T-helper 1 cell treated with Interleukin-12 subunit alpha and Interleukin-12 subunit beta and Interleukin-4 antibody, amounts not matched to agents 30 ng/mL and 1 ng/mL, for 36 hours (primary cell): Measurements from ENCODE around the gene IGF1. TPM values are rescaled to one million over a fixed set of nuclear protein-coding genes. Genes with fewer than 3 reads are reported as not detected.

Experiments used
- intact Hi-C: fragments of 100-400 bp; cut with micrococcal nuclease; formaldehyde crosslinking; loops from one replicate; pipeline ENCODE4 v1.15.1; 2024
- total RNA-seq: library from RNA; stranded (reverse); gene quantifications from 2 replicates; pipeline ENCODE4 v1.2.3, GENCODE V29; 2022

The IGF1 gene
- 0.46 and 0.59 TPM in 2 replicates for total RNA-seq

DNA sequence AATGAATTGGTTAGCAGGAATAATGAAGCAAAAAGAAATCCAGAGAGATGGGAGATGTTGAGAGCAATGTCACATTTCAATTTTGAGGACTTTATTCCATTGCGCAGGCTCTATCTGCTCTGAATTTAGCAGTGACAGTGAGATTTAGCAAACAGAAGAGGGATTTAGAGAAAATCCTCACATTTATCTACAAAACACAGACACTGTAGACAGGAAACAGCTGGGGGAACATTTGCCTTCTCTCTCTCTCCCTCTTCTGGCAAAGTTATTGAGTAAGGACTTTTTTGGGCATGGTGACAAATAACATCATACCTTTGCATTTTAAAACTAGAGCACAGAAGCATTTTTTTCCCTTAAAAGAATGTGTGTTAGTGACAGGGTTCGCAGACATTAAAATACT is at the start of gene IGF1:
TSS of gene IGF1 (minus strand) at position 158 of the 400 bp plus-strand sequence. CDS start 182 bp downstream, outside the sequence.
- intact Hi-C loops, result loop anchor here (5.0 kb wide), 1 partner anchor 1073 kb away; the partner anchor contains the start of gene ARL1

DNA sequence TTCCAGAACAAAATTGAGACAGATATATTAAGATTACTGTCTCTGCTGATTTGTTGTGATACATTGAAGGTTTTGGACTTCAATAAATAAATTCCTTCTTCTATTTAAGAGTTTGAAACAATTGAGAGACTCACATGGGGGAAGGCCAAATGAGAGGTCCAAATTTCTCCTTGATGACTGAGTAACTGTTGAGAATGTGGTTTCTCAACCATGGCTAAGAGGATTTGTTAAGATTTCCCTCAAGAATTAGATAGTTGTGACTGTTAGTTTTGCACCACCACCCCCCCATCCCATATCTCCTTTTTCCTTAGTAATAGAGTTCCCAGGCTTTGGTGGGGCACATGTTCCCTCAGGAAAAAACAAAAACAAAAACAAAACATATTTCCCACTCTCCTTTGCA is 47.7 kb upstream of the IGF1 start:
- intact Hi-C loops, result no loop called here

DNA sequence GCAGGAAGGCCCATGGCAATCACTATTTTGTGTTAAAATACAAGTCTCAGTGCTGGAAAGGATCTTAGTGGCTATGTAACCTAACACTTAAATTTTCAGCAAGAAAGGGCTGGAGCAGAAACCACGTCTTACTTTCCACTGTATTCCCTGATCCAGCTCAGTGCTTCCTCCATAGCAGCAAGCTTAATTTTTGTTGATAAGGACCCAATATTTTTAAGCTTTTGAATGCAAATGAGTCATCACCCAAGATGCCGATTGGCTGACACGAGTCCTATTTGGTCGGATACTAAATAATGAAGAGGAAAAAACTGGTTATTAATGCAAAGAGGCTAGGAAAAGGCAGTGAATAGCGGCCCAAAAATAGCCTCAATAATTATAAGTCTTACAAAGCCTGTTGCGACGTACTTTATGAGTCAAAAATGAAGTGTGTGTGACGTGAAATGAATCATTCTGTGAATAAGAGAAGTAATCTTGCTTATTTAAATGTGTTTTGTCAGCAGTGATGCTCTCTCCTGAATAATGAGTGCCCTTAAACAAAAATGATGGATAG is 46.9 kb upstream of the IGF1 start:
- intact Hi-C loops, result no loop called here

DNA sequence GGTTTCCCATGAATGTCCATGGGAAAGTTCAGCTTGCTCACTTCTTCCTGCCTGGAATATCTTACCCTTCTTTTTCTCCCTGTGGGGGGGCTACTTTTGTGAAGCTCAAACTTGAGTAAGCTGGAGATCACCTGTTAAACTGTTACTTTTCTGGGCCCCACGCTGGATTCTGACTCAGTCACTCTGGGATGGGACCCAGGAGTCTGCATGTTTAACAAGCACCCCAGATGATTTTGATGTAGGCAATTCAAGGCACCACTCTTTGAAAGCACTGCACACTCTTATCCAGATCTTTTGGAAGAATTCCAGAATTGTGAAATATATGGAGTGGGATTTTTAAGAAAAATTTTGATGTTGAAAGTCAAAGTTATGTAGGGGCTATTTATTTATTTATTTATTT is 46.3 kb upstream of the IGF1 start:
- intact Hi-C loops, result no loop called here

DNA sequence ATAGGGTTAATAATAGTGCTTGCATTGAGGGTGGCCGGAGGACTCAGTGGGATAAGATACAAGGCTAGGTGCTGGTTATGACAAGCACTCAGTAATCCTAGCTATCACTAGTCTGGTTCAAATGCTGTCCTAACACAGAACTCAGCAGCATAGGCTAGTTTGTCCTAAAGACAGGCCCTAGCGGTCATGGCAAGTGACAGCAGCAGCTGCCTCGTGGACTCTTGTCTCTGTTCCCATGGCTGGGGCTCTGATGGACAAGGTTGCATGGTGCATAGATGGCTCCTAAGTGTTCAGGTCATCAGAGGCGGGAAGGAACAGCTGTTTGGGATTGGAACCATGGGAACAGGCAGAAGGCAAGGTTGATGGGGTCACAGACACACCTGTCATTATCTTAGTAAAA is 42.4 kb upstream of the IGF1 start:
- intact Hi-C loops, result no loop called here

DNA sequence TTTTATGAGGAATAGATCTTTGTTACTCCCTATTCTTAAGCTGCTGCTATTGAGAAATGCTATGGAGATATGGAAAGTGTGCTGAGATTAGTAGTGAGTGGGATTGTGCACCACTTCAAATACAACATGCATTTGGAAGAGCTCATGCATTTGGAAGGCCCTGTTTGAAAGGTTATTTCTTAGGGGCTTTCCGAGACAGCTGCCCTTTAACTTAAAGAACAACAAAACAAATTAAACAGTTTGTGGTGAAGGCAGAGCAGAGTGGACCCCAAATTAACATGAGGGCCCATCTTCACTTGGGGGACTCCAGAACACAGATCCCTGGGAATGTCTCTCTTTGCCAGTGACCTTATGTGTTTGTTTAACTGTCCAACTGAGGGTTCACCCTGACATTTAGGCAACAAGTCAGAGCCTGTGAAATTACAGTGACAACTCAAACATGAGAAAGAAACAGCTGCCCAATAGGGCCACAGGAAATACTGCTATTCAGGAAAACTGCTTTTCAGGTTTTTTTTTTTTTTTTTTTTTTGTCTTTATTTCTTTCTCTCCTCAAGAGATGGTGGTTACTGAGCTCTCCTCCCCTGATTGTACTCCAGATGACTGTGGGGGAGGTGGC is 41.4 kb upstream of the IGF1 start:
- intact Hi-C loops, result no loop called here

DNA sequence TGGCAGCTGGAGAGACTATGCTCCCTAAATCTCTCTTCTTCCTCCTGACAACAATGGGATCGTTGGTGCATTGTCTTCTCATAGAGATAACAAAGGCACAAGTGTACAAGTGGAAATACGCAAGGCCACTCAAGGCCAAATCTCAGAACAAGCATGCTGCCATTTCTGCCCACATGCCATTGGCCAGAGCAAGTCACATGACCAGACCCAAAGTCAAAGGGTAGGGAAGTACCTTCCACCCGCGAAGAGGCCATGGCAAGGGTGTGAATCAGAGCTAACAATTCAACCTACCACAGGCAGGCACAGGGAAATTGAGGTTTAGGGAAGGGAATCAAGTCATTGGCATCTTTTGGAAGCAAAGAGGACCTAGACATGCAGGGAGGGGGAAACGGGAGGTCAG is 38.5 kb upstream of the IGF1 start:
- intact Hi-C loops, result no loop called here

DNA sequence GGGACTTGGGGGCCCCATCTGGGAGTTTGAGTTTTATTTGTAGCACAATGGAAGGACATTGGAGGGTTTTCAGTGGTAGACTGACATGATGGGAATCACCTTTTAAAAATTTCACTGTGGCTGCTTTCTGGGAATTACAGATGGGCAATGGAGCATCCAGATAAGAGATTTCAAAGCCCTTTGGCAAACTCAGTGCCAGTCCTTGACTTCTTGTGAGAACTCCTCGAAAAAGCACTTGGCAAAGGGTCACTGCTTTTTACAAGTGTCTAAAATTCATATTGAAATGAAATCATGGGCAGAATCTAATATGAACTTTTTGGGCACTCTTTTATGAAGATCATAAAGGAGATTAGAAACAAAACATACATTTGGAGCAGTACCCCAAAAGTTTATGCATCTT is 34.3 kb upstream of the IGF1 start:
- intact Hi-C loops, result no loop called here

DNA sequence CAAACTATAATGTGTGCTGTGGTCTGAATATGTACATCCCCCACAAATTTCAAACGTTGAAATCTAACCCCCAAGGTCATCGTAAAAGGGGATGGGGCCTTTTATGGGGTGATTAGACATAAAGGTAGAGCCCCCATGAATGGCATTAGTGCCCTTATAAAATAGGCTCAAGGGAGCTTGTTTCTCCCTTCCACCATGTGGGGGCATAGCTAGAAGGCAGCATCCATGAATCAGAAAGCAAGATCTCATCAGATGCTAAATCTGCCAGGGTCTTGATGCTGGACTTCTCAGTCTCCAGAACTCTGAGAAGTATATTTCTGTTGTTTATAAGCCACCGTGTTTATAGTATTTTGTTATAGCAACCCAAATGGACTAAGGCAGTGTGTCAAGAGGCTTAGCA is 33.4 kb upstream of the IGF1 start:
- intact Hi-C loops, result no loop called here

DNA sequence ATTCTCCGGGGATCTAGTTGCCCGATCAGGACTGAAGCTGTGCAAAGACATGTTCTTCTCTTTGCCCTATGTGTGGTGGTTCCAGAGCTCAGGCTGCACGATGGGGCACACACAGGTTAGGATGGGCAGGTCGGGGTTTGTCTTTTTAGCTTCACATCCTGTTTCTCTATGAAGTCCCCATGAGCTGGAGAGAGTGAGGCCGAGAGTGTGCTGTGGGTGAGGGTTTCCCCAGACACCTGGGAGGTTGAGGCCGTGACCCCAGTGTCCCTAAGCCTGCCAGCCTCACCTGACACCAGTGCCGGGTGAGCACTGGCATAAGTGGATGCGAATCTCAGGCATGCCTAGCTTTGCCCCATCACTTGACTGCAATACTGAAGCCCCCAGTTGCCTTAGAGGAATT is 32.9 kb upstream of the IGF1 start:
- intact Hi-C loops, result no loop called here

DNA sequence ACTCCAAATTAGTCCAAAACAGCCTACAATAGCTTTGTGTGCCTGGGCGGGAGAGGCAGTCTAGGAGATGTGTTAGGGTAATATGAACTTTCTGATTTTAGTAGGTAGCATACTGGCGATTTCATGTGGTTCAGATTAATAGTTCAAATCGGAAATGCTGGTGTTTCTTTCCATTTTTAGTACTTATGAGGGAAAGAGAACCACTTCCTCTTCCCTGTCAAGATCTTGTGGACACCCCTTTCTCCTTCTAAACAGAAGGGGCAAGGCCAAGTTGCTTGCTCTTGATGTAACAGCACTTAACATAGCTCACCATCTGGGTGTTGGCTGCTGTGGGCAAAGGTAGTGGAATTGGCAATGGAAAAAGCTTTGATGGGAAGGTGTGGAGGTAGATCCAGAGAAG is 32.2 kb upstream of the IGF1 start:
- intact Hi-C loops, result no loop called here

DNA sequence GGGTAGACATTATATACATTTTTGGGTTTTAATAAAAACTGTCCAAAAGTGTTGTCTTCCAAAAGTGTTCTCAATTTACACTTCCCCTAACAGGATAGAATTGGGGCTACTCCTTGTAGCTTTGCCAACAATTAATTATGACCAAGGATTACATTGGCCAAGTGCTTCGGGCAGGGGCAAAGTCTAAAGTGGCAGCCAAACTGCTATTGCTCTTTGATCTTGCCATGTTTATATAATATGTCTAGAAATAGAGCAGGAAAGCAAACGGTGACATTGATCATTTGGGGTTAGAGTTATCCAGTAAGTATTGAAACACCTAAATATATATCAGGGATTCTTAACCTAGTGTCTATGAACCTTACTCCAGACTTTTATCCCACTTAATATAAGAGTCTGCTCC is 31.2 kb upstream of the IGF1 start:
- intact Hi-C loops, result no loop called here

DNA sequence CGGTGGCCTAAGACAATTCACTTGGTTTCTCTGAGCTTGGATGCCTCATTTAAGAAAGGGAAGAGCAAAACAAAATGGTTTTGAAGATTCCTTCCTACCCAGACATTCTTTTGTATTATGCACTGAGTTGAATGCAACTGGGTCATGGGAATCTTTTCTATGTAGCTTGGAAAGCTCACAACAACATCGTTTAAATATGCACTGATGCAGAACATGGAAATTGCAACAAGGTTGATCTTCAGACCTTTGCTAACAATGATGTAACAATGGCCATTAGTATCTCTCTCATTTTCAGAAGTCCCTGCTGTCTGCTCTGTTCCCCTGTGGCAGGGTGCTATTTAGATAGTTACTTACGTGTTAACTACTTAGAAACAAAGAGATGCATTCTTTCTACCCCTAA is 30.1 kb upstream of the IGF1 start:
- intact Hi-C loops, result no loop called here

DNA sequence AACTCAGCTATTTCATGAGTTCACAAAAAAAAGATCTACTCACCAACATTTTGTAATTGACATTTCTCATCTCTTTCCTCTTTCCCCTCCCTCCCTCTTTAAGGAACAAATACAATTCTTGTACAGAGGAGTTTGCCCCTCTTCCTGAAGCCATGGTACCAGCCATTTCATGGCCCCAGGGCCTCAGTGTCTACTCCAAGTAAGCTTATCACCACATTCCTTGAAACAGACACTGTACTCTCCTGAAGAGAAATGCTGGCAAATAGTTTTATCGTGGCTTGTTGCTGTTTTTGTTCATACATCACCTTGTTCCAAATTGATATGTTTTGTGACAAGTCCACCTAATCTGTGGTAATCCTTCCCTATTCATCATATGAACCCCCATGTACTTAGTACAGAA is 29.7 kb upstream of the IGF1 start:
- intact Hi-C loops, result no loop called here

DNA sequence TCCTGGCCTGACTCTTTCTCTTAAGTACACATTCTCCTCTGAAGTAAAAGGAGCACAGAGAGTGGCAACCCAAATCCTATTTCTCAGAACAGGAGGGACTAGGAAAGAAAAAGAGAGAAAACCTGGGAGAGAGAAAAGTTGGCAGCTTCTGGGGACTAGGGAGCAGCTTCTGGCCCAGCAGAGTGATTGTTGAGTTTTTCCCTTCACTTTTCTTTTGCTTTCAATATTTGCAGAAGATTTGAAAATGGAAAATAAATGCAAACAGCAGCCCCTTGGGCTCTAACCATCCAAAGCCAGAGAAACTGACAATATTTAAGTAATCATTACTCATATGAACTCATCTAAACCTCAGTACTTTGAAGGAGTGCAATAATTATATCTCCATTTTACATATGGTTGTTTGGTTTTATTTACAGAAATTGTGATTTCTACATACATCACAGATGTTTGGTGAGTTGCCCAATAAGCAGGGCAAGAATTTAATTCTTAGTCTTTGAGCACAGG is 28.8 kb upstream of the IGF1 start:
- intact Hi-C loops, result no loop called here

DNA sequence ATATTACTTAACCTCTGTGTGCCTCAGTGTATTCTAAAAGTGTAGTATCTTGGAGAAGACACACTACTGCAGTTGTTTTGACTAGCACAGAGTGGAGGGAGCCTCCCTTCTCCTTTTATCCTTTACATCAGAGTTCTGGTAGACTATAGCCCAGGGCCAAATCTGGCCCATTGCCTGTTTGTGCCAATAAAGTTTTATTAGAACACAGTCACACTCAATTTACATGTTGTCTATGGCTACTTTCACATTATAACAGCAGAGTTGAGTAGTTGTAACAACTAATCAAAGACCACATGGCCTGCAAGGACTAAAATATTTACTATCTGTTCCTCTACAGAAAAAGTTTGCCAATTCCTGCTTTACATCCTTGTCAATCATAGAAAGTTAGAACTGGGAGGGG is 27.7 kb upstream of the IGF1 start:
- intact Hi-C loops, result no loop called here

DNA sequence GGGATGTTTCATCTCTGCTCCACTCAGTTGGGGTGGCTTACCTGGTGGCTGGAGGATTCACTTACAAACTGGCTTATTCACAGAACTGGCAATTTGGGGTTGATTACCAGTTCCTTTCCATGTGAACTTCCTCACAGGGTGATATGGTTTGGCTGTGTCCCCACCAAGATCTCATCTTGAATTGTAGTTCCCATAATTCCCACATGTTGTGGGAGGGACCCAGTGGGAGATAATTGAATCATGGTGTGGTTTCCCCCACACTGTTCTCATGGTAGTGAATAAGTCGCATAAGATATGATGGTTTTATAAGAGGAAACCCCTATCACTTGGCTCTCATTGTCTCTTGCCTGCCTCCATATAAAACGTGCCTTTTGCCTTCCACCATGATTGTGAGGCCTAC is 26.9 kb upstream of the IGF1 start:
- intact Hi-C loops, result no loop called here

DNA sequence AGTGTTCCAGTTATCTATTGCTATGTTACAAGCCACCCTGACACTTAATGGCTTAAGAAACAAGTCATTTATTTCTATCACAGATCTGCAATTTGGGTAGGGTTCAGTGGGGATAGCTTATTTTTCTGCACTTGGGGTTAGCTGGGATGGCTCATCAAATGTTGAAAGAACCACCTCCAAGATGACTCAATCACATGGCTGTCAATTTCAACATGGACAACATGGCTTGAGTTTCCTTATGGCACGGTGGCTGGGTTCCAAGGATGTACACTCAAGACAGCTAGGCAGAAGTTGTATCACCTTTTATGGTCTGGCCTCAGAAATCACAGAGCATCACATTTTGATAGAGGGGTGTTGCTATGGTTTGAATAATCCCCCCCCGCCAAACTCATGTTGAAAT is 24.5 kb upstream of the IGF1 start:
- intact Hi-C loops, result no loop called here

DNA sequence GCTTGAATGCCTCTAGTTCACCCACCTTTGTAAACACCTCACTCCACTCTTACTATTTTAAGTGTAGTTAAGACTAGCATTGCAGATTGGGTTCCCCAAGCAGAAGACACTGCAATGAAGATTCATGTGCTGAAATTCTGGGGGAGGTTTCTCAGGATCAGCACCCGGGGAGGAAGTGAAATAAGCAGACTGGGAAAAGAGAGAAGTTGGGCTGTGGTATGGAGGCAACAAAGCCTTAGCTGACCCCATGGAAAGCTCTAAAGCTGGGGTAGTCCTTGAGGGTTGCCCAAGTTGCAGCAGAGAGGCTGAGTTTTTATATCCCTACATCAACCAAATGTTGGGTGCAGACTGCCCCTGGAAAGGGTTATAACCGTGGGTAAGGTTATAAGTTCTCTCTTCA is 23.9 kb upstream of the IGF1 start:
- intact Hi-C loops, result no loop called here

DNA sequence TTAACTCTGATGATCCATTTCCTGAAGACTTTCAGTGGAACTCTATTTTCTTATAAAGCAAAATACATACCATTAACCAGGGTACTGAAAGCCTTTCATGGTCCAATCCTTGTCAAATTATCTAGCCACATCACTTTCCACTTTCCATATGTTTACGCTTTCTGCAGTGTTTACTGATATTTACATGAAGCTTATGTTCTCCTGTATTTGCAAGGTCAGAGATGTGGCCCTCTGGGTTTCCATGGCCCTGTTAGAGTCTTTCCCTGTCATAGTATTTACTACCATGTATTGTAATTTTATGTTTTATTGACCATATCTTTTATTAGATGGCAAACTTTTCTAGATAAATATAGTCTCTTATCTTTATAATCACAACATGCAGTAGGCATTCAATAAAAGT is 23.5 kb upstream of the IGF1 start:
- intact Hi-C loops, result no loop called here

DNA sequence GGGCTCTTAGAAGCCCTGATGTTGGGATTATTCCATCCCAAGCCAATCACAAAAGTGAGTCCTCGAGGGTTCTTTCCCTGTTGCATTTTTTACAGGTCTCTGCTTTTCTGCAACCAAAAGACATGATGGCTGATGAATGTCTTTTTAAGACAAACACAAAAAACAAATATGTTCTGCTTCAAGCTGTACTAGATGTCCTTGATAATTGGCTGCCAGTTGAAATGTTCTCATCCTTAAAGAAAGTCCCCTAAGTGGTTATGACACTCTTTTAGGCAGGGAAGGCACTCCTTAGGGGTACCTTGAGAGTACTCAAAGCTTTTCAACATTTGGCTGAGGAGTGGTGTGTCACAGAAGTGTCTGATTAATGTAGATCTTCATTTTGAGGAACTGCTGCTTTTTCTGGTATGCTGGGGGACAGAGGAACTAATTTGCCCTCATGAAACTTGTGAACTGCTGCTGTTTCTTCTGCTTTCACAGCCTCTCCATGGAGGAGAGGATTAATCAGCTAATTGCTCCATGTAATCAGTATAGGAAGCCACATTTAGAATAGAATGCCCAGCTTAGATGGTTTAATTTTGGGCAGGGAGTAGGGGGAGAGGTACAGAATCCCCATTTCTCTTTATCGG is 22.8 kb upstream of the IGF1 start:
- intact Hi-C loops, result no loop called here

DNA sequence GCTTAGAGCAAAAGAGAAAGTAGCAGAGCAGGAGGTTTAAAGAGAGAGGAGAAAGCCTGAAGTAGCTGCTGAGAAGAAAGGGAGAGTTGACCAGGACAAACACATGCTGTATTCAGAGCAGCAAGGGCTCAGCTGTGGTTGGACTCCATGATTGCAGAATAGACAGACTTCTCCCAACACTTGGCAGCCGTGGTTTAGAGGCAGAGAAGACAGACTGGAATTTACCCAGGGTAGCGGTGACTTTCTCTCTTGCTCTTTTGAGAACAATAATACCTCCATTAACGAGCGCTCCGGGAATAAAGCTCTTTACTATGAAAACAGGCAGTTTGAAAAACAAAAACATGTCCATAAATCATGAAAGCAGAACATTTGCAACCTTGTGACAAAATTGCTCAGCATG is 21.4 kb upstream of the IGF1 start:
- intact Hi-C loops, result no loop called here

DNA sequence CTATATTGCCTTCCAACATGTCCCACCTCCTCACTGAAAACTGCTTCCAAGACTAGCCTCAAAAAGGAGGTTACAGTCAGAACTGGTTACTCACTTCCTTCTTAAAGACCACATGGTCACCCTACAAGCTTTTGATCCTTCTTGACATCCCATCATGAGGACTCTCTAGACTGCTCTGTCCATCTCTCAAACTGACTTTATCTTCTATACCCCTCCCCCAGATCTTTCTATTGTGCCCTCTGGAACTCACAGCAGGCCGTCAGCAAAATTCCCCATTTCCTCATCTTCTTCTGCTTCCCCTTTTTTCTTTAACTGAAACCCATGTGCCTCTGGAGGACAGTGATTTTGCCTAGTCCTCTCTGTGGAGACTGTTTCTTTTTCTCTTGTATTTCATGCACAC is 18.1 kb upstream of the IGF1 start:
- intact Hi-C loops, result no loop called here
